Measurements from ENCODE around the gene NPSR1.
"Not testable (repeated sequence)": the region's sequence is repeated elsewhere in the genome, so short reads cannot be mapped to it uniquely, and the experiment has no call there.

The NPSR1 gene

GRCh38 chr7:34838329-34838728, 180.3 kb downstream of the NPSR1 start:
- no peak for DNase-seq

GRCh38 chr7:34839645-34840044, 181.6 kb downstream of the NPSR1 start:
- no peak for DNase-seq

- DNase-seq, result no peak
Measured at GRCh38 chr7:34840176-34840785, 182.3 kb downstream of the NPSR1 start.

GRCh38 chr7:34841326-34841725, 183.3 kb downstream of the NPSR1 start:
- DNase-seq, result no peak

GRCh38 chr7:34842782-34843181, 184.8 kb downstream of the NPSR1 start:
- no peak for DNase-seq

- no peak for DNase-seq
Measured at GRCh38 chr7:34844406-34844805, 186.4 kb downstream of the NPSR1 start.

GRCh38 chr7:34844936-34845665, 187.1 kb downstream of the NPSR1 start:
- DNase-seq, result no peak

GRCh38 chr7:34845666-34846361, 187.8 kb downstream of the NPSR1 start:
- DNase-seq, result no peak

GRCh38 chr7:34846976-34847375, 189.0 kb downstream of the NPSR1 start:
- no peak for DNase-seq

- no peak for DNase-seq
Measured at GRCh38 chr7:34848670-34849069, 190.7 kb downstream of the NPSR1 start.

- DNase-seq, result no peak
Measured at GRCh38 chr7:34849163-34849960, 191.3 kb downstream of the NPSR1 start.

- no peak for DNase-seq
Measured at GRCh38 chr7:34849986-34850385, 192.0 kb downstream of the NPSR1 start.

GRCh38 chr7:34850681-34851080, 192.7 kb downstream of the NPSR1 start:
- DNase-seq, result no peak

GRCh38 chr7:34851431-34851830, 193.4 kb downstream of the NPSR1 start:
- no peak for DNase-seq

- DNase-seq, result not testable (repeated sequence)
Measured at GRCh38 chr7:34858444-34858843, 200.4 kb downstream of the NPSR1 start.

- not testable (repeated sequence) for DNase-seq
Measured at GRCh38 chr7:34859281-34859680, 201.3 kb downstream of the NPSR1 start.

GRCh38 chr7:34866222-34866621, 208.2 kb downstream of the NPSR1 start:
- not testable (repeated sequence) for DNase-seq

- not testable (repeated sequence) for DNase-seq
Measured at GRCh38 chr7:34867341-34867740, 209.3 kb downstream of the NPSR1 start.

- not testable (repeated sequence) for DNase-seq
Measured at GRCh38 chr7:34868602-34869001, 210.6 kb downstream of the NPSR1 start.

GRCh38 chr7:34869057-34869456, 211.0 kb downstream of the NPSR1 start:
- DNase-seq, result no peak

- DNase-seq, result not testable (repeated sequence)
Measured at GRCh38 chr7:34870041-34870440, 212.0 kb downstream of the NPSR1 start.

GRCh38 chr7:34874329-34874728, 216.3 kb downstream of the NPSR1 start:
- DNase-seq, result not testable (repeated sequence)

GRCh38 chr7:34875481-34875880, 217.5 kb downstream of the NPSR1 start:
- no peak for DNase-seq

Data from activated CD4-positive, alpha-beta T cell treated with anti-CD3 and anti-CD28 coated beads for 1 hour (primary cell).